ENCODE data around the gene ATP8B3.

The ATP8B3 gene

GRCh38 chr19:1851654-1852580 is 39.8 kb upstream of the ATP8B3 start:
- no peak for DNase-seq (ENCODE audit: low spot score)

DNA sequence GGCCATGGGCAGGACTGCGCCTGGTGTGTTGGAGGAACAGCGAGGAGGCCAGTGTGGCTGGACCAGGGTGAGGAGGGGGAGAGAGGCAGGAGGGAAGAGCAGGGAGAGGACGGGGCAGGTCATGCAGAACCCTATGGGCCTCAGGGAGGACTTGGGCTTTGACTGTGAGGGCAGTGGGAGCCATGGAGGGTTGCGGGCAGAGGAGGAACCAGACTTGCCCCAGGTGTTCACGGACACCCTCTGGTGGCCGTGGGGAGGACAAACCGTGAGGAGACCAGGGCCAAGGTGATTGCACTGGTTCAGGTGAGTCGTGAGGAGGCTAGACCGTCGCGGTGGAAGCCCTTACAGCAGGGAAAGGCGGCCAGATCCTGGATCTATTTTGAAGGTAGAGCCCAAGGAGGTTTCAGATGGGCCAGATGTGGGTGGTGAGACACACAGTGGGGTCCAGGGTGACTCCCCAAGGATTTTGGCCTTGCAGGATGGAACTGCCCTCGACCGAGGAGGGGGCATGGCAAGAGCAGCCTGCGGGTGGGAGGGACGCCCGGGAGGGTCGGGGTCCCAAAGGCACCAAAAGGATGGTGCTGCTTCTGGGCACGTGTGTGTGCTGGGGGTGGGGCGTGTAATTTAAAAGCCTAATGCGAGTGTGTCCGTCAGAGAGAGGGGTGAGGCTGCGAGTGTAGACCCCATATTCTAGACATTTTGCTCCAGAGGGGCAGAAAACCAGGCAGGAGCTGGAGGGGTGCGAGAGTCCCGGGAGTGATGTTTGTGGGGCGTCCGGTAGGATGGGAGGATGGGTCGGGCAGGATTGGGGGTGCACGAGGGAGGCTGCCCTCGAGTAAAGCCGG is 39.0 kb upstream of the ATP8B3 start:
- peak; percentile 62 for DNase-seq (ENCODE audit: low spot score)

DNA sequence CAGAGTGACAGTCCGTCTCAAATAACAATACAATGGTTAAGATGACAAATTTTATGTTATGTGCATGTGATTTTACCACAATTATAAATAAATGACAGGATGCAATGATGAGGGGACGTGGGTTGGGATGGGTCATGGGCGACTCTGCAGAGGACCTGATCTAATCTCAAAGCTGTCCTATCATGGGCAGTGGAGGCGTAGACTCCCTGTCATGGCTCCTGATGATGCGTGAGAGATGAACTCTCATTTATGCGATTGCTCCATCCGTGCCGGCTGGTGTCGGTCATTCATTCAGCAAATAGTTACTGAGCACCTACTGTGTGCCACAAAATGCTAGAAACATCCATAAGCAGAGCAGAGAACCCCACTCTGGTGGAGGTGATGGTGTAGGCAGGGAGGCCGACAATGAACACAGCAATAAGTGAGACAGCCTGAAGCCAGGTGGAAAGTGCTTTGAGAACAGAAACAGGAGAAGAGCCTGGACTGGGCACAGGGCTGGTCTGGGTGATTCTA is 37.9 kb upstream of the ATP8B3 start:
- DNase-seq (ENCODE audit: low spot score) = no peak

DNA sequence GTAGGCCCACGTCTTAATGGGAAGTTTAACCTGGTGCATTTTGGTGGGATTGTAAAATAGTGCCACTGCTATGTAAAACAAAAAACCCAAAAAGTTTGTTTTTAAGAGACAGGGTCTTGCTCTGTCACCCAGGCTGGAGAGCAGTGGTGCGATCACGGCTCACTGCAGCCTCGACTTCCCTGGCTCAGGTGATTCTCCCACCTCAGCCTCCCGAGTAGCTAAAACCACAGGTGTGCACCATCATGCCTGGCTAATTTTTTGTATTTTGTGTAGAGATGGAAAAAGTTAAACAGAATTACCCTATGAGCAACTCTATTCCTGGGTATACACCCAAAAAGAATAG is 37.0 kb upstream of the ATP8B3 start:
- no peak for DNase-seq (ENCODE audit: low spot score)

- DNase-seq (ENCODE audit: low spot score) = peak; percentile 95
These were observed 36.5 kb upstream of the ATP8B3 start, which contains the start of gene REXO1 for GRCh38 chr19:1848399-1849131. Gene REXO1, minus strand, starts transcription at chr19:1848483. Its CDS starts 125 bp downstream, at chr19:1848358.

DNA sequence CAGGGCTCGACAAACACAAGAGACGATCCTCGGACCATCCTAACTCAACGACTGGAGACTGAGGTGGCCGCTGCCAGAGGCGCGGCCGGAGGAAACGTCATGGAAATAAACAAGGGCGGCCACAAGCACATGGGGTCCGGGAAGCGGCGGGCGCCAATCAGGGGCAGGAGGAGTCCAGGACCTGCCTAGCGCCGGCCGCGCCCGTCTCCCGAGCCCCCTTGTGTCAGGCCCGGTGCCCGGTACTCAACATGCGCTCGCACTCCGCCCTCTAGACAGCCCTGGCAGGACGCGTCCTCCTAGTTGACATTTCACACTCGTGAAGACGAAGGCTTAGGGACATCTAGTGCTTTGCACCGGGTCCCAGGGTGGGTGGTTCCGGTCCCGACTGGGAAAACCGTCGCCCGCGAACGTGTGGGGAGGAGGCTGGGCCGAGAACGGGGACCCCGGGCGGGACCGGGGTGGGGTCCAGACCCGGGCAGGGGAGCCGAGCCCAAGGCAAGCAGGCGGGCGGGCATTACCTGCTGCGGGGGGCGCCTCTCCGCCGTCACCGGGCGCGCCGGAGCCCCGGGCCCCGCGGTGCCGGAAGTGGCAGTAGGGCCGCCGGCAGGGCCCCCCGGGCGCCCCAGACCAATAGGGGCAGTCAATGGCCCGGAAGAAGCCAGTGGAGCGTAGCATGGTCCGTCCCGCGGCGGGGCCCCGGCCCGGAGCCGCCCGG is 35.8 kb upstream of the ATP8B3 start:
- DNase-seq (ENCODE audit: low spot score) = peak; percentile 62

DNA sequence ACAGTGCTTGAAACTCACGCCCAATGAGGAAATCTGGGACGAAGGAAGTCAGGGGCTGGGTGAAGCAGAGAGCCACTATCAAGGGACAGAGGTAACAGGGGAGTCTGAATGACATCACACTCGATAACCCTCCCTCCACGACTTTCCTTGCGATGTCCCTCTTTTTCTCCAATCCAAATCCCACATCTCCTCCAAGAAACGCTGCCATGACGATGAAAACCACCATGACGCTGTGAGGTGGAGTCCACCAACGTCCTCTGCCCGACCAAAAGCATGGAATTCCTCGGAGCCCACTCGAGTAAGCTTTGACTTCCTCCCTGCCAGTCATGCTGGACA is 35.2 kb upstream of the ATP8B3 start:
- no peak for DNase-seq (ENCODE audit: low spot score)

GRCh38 chr19:1846517-1847204 is 34.6 kb upstream of the ATP8B3 start:
- no peak for DNase-seq (ENCODE audit: low spot score)

GRCh38 chr19:1845642-1846041 is 33.6 kb upstream of the ATP8B3 start:
- no peak for DNase-seq (ENCODE audit: low spot score)

GRCh38 chr19:1845125-1845515 is 33.0 kb upstream of the ATP8B3 start:
- DNase-seq (ENCODE audit: low spot score) = no peak

GRCh38 chr19:1844513-1845124 is 32.5 kb upstream of the ATP8B3 start:
- no peak for DNase-seq (ENCODE audit: low spot score)

- no peak for DNase-seq (ENCODE audit: low spot score)
These were observed 31.7 kb upstream of the ATP8B3 start for GRCh38 chr19:1843646-1844394.

DNA sequence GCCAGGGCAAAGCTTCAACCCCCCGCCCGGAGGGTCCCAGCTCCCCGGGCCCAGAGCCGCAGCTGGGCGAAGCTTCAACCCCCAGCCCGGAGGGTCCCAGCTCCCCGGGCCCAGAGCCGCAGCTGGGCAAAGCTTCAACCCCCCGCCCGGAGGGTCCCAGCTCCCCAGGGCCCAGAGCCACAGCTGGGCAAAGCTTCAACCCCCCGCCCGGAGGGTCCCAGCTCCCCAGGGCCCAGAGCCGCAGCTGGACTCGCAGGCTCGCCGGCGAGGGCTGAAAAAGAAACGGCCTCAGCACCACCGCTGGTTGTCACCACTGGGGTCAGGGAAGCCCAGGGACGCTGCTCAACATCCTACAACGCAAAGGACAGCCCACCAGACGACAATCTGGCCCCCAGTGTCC is 31.0 kb upstream of the ATP8B3 start:
- no peak for DNase-seq (ENCODE audit: low spot score)

DNA sequence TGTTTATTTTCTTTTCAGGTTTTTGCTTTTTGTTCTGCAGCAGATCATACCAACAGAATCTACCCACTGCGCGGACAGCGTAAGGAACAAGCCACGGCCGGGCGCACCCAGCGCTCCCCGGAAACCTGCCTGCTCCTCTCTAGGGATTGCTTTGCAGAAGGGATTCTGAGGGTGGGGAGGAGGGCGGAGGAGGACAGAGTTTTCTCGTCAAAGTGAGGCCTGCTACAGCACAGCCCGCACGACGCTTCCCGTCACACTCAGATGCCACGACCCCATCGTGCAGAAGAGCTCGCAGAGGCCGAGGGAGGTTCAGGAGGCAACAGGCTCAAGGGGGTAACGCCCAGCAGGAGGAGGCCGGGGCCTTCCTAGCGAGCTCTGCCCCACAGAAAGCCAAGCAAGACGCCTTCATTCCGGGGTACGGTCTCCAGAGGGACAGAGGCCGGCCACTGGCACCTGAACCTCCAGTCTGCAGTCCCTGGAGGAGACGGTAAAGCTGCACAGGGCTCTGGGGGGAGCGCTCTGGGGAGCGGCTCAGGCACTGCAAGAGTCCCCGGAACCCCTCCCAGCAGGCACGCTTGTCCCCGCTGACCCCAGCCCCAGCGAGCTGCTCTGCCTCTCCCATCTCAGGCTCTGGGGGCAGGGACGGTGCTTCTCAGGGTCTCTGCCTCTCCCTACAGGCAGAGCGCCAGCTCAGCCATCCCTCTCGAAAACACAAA is 29.3 kb upstream of the ATP8B3 start:
- no peak for DNase-seq (ENCODE audit: low spot score)

DNA sequence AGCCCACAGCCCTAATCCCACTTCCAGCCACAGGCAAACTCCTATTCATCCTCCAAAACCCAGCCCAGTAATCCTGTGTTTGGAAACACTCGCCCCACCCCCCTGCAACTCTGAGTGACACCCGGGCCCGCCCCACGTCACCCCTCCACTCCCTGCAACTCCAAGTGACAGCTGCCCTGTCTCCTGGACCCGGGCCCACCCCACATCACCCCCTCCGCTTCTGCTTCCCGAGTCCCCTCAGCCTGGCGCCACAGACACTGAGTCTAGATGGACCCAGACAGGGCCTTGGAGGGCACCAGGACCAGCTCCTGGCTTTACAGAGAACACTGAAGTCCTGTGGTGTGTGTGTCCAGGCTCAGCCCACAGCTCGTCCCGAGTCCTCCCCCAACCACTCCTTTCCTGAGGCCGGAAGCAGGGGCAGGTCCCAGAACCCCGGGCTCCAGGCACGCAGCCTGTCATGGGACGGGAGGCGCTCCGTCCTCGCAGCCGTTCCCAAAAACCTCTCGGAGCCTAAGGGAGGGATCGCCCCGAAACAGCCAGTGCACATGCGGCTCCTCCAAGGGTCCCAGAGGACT is 28.6 kb upstream of the ATP8B3 start:
- no peak for DNase-seq (ENCODE audit: low spot score)

- no peak for DNase-seq (ENCODE audit: low spot score)
These were observed 27.8 kb upstream of the ATP8B3 start for GRCh38 chr19:1839658-1840540.

GRCh38 chr19:1837625-1838105 is 25.6 kb upstream of the ATP8B3 start:
- peak; percentile 93 for DNase-seq (ENCODE audit: low spot score)

GRCh38 chr19:1837222-1837565 is 25.1 kb upstream of the ATP8B3 start:
- DNase-seq (ENCODE audit: low spot score) = no peak

All from HuH-7.5 (cell line).